MM.1S (cell line): ENCODE measurements around the gene PKP4.

Source experiments
- DNase-seq: peaks from one replicate; pipeline ENCODE4 v3.0.0-alpha.2; 2015
- H2AFZ ChIP-seq: fragments of 300-600 bp; sonication (generic); 2 replicates; pipeline ENCODE4 v1.6.0; 2016; ENCODE audit warnings: antibody characterized with exemption, low read length
- H3F3A ChIP-seq: fragments of 300-600 bp; sonication (generic); 2 replicates; pipeline ENCODE4 v1.6.1; 2016; ENCODE audit warnings: mild to moderate bottlenecking, antibody characterized with exemption, low read length, moderate library complexity, mixed read lengths; ENCODE audit not compliant: insufficient read depth
- H3K27ac ChIP-seq: fragments of 300-600 bp; sonication (generic); 2 replicates; pipeline ENCODE4 v1.5.1; 2016; ENCODE audit warnings: mild to moderate bottlenecking, low read length
- H3K27me3 ChIP-seq: fragments of 300-600 bp; sonication (generic); replicated peaks from 2 replicates; pipeline ENCODE4 v1.6.0; 2016; ENCODE audit warnings: low read length; ENCODE audit not compliant: insufficient read depth
- H3K36me3 ChIP-seq: fragments of 300-600 bp; sonication (generic); replicated peaks from 2 replicates; pipeline ENCODE4 v1.6.1; 2016; ENCODE audit warnings: mild to moderate bottlenecking, low read length, mixed read lengths; ENCODE audit not compliant: insufficient read depth
- H3K4me1 ChIP-seq: fragments of 300-600 bp; sonication (generic); 2 replicates; pipeline ENCODE4 v1.6.1; 2016; ENCODE audit warnings: low read length, mixed read lengths
- H3K4me2 ChIP-seq: fragments of 300-600 bp; sonication (generic); 2 replicates; pipeline ENCODE4 v1.6.0; 2016; ENCODE audit warnings: low read depth, low read length
- H3K4me3 ChIP-seq: fragments of 300-600 bp; sonication (generic); 2 replicates; pipeline ENCODE4 v1.5.1; 2016; ENCODE audit warnings: low read length, mixed read lengths
- H3K79me2 ChIP-seq: fragments of 300-600 bp; sonication (generic); 2 replicates; pipeline ENCODE4 v1.6.1; 2016; ENCODE audit warnings: mixed run types, low read length, mixed read lengths
- H3K9ac ChIP-seq: fragments of 300-600 bp; sonication (generic); 2 replicates; pipeline ENCODE4 v1.6.1; 2016; ENCODE audit warnings: low read length, mixed read lengths
- H3K9me2 ChIP-seq: fragments of 300-600 bp; sonication (generic); replicated peaks from 2 replicates; pipeline ENCODE4 v1.6.1; 2016; ENCODE audit warnings: mild to moderate bottlenecking, low read length, mixed read lengths; ENCODE audit not compliant: insufficient read depth
- H3K9me3 ChIP-seq: fragments of 300-600 bp; sonication (generic); replicated peaks from 2 replicates; pipeline ENCODE4 v1.6.1; 2016; ENCODE audit warnings: mild to moderate bottlenecking, low read length, mixed read lengths; ENCODE audit not compliant: insufficient read depth
- H4K20me1 ChIP-seq: fragments of 300-600 bp; sonication (generic); 2 replicates; pipeline ENCODE4 v1.6.1; 2016; ENCODE audit warnings: mild to moderate bottlenecking, low read length, moderate library complexity, mixed read lengths; ENCODE audit not compliant: insufficient read depth
- EZH2 ChIP-seq: fragments of 300-600 bp; sonication (generic); optimal IDR thresholded peaks from 2 replicates; pipeline ENCODE3; 2017; ENCODE audit warnings: low read depth, mild to moderate bottlenecking, antibody characterized with exemption, low read length, mixed read lengths
- EZH2phosphoT487 ChIP-seq: fragments of 300-600 bp; sonication (generic); IDR thresholded peaks from 2 replicates; pipeline ENCODE4 v1.6.1; 2018; ENCODE audit warnings: antibody characterized with exemption, low read length
- TF ChIP-seq, protein P1 (sequence below): fragments of 300-600 bp; sonication (generic); IDR thresholded peaks from 2 replicates; pipeline ENCODE4 v1.5.1; 2016; ENCODE audit warnings: antibody characterized with exemption, low read length, mixed read lengths

The PKP4 gene

DNA sequence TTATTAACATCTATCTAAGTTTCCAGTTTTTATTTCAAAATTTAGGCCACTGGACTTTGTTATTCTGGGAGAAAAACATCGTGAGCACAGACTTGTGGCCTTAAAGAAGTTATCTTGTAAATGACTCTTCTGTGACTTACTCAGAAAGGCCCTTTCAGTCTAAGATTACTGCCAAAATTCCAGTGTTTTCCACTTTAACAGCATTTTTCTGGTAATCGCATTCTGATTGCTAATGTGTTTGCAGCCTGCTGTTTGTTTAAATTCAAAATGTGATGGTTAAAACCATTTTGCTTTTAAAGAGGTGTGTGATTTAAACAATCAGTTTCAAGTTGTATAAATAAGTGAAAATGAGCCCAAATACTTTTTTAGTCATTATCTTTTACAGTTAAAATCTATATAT lies 201.6 kb downstream of the PKP4 start:
- TF ChIP-seq EZH2 (no peak), EZH2phosphoT487 (no peak)
- TF ChIP-seq, protein P1, sequence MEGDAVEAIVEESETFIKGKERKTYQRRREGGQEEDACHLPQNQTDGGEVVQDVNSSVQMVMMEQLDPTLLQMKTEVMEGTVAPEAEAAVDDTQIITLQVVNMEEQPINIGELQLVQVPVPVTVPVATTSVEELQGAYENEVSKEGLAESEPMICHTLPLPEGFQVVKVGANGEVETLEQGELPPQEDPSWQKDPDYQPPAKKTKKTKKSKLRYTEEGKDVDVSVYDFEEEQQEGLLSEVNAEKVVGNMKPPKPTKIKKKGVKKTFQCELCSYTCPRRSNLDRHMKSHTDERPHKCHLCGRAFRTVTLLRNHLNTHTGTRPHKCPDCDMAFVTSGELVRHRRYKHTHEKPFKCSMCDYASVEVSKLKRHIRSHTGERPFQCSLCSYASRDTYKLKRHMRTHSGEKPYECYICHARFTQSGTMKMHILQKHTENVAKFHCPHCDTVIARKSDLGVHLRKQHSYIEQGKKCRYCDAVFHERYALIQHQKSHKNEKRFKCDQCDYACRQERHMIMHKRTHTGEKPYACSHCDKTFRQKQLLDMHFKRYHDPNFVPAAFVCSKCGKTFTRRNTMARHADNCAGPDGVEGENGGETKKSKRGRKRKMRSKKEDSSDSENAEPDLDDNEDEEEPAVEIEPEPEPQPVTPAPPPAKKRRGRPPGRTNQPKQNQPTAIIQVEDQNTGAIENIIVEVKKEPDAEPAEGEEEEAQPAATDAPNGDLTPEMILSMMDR: no peak
- Histone ChIP-seq H3K4me3 (no peak overlapping the region), H3K9me3 (no peaks in the 10 kb centered on the region), H3K27me3 (no peaks in the 10 kb centered on the region), H3K4me2 (no peak overlapping the region), H3K27ac (no peak overlapping the region), H2AFZ (no peak overlapping the region), H3F3A (no peaks in the 10 kb centered on the region), H4K20me1 (no peaks in the 10 kb centered on the region), H3K9me2 (no peaks in the 10 kb centered on the region), H3K4me1 (no peaks in the 10 kb centered on the region), H3K9ac (no peak overlapping the region), H3K79me2 (no peaks in the 10 kb centered on the region), H3K36me3 (no peaks in the 10 kb centered on the region)
- DNase-seq: no peak

DNA sequence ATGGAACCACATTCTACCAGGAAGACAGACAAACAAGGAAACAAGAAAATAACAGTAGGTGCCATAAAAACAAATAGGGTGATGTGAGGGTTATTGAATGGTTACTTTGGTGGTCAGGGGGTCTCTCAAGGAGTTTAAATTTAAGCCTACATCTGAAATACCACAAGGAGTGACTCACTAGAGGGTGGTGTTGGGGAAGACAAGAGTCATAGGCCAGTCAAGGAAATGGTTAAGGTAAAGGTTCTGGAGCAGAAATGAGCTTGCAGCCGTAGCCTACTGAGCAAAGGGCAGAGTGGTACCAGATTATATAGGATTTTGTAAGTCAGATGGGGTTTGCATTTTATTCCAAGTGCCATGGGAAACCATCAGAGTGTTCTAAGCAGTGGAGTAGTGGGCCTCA lies 202.7 kb downstream of the PKP4 start:
- Histone ChIP-seq H2AFZ (no peak overlapping the region), H3K27ac (no peak overlapping the region), H3K9me3 (no peaks in the 10 kb centered on the region), H3K4me3 (no peak overlapping the region), H3K27me3 (no peaks in the 10 kb centered on the region), H3K9me2 (no peaks in the 10 kb centered on the region), H4K20me1 (no peaks in the 10 kb centered on the region), H3K79me2 (no peaks in the 10 kb centered on the region), H3K36me3 (no peaks in the 10 kb centered on the region), H3F3A (no peaks in the 10 kb centered on the region), H3K9ac (no peak overlapping the region), H3K4me1 (no peaks in the 10 kb centered on the region), H3K4me2 (no peak overlapping the region)
- no peak for DNase-seq
- TF ChIP-seq, protein P1: no peak
- TF ChIP-seq EZH2 (no peak), EZH2phosphoT487 (no peak)

DNA sequence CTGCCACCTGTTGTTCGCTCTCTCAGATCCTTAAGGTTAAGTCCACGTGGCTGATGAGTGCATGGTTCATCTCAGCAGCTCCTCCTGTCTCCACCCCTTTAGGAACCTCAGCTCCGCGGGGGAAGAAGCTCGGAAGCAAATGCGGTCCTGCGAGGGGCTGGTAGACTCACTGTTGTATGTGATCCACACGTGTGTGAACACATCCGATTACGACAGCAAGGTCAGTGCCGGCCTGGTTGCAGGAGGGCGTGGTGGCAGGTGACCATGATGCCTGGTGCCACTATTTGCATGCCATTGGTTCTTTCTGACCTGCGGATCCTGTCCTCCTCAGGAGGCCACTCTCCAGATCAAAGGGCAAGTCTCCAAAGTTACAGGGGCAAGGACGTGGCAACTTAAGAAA lies 204.5 kb downstream of the PKP4 start:
- H3K4me2 ChIP-seq: no peak overlapping the region
- no peaks in the 10 kb centered on the region for H3K36me3 ChIP-seq
- no peaks in the 10 kb centered on the region for H3K79me2 ChIP-seq
- no peaks in the 10 kb centered on the region for H3F3A ChIP-seq
- no peak overlapping the region for H3K27ac ChIP-seq
- H3K27me3 ChIP-seq: no peaks in the 10 kb centered on the region
- DNase-seq: no peak
- H3K9me3 ChIP-seq: no peaks in the 10 kb centered on the region
- no peaks in the 10 kb centered on the region for H3K4me1 ChIP-seq
- no peak overlapping the region for H3K4me3 ChIP-seq
- H3K9me2 ChIP-seq: no peaks in the 10 kb centered on the region
- H4K20me1 ChIP-seq: no peaks in the 10 kb centered on the region
- H2AFZ ChIP-seq: no peak overlapping the region
- TF ChIP-seq, protein P1: no peak
- TF ChIP-seq EZH2 (no peak), EZH2phosphoT487 (no peak)
- no peak overlapping the region for H3K9ac ChIP-seq

DNA sequence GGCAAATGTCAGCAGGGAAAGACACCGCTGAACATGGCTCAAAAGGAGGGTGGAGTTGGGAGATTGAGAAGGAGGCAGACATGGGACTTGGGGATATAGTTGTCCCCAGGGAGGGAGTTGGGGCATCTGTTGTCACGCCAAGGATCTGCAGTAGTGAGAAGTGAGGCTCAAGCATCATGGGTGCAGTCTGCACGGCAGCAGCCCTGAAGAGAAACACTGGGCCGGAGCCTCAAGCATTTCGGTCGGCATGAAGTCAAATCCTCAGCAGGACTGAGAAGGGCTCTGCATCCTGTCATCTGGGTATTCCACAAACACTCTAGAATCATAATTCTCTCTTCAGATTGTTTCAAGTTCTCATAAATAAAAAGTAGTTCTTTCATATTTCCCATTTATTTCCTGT lies 205.7 kb downstream of the PKP4 start:
- H3K27ac ChIP-seq: no peak overlapping the region
- no peaks in the 10 kb centered on the region for H4K20me1 ChIP-seq
- H3K4me1 ChIP-seq: no peaks in the 10 kb centered on the region
- DNase-seq: no peak
- H3F3A ChIP-seq: no peaks in the 10 kb centered on the region
- H3K9me3 ChIP-seq: no peaks in the 10 kb centered on the region
- H3K4me2 ChIP-seq: no peak overlapping the region
- H3K9me2 ChIP-seq: no peaks in the 10 kb centered on the region
- H3K79me2 ChIP-seq: no peaks in the 10 kb centered on the region
- H3K9ac ChIP-seq: no peak overlapping the region
- H3K36me3 ChIP-seq: no peaks in the 10 kb centered on the region
- TF ChIP-seq EZH2 (no peak), EZH2phosphoT487 (no peak)
- TF ChIP-seq, protein P1: no peak
- H3K4me3 ChIP-seq: no peak overlapping the region
- H3K27me3 ChIP-seq: no peaks in the 10 kb centered on the region
- no peak overlapping the region for H2AFZ ChIP-seq
